ENCODE results near the gene MATN1.

MATN1 gene

GRCh38 chr1:30715216-30715615 is 8.2 kb downstream of the MATN1 start:
- DNase-seq: no peak

- no peak for DNase-seq
Observed at GRCh38 chr1:30714536-30715090, 8.8 kb downstream of the MATN1 start.

- DNase-seq: no peak
Observed at GRCh38 chr1:30714025-30714424, 9.4 kb downstream of the MATN1 start.

- no peak for DNase-seq
Observed at GRCh38 chr1:30713311-30713710, 10.1 kb downstream of the MATN1 start.

- DNase-seq: no peak
Observed at GRCh38 chr1:30712583-30712982, 10.8 kb downstream of the MATN1 start.

GRCh38 chr1:30710407-30710806 is 13.0 kb downstream of the MATN1 start:
- no peak for DNase-seq

GRCh38 chr1:30708361-30708728 is 15.0 kb downstream of the MATN1 start:
- no peak for DNase-seq

- peak; percentile 43 for DNase-seq
Observed at GRCh38 chr1:30707412-30708360, 15.7 kb downstream of the MATN1 start.

- no peak for DNase-seq
Observed at GRCh38 chr1:30706528-30706927, 16.9 kb downstream of the MATN1 start.

- DNase-seq: no peak
Observed at GRCh38 chr1:30705698-30706097, 17.7 kb downstream of the MATN1 start.

GRCh38 chr1:30704765-30705509 is 18.4 kb downstream of the MATN1 start:
- no peak for DNase-seq

GRCh38 chr1:30704271-30704670 is 19.1 kb downstream of the MATN1 start:
- no peak for DNase-seq

- DNase-seq: no peak
Observed at GRCh38 chr1:30702823-30703222, 20.6 kb downstream of the MATN1 start.

GRCh38 chr1:30701258-30701633 is 22.1 kb downstream of the MATN1 start:
- DNase-seq: no peak

GRCh38 chr1:30700528-30701257 is 22.7 kb downstream of the MATN1 start:
- no peak for DNase-seq

- DNase-seq: no peak
Observed at GRCh38 chr1:30699762-30700161, 23.6 kb downstream of the MATN1 start.

- DNase-seq: no peak
Observed at GRCh38 chr1:30698401-30698981, 24.9 kb downstream of the MATN1 start.

GRCh38 chr1:30697571-30698376 is 25.6 kb downstream of the MATN1 start:
- no peak for DNase-seq

GRCh38 chr1:30696831-30697230 is 26.6 kb downstream of the MATN1 start:
- no peak for DNase-seq

- DNase-seq: no peak
Observed at GRCh38 chr1:30695439-30695841, 27.9 kb downstream of the MATN1 start.

- DNase-seq: no peak
Observed at GRCh38 chr1:30694280-30695175, 28.9 kb downstream of the MATN1 start.

Data from NCI-H146 (cell line).